KBM-7 (cell line): ENCODE results near the gene ANGPTL1.
"Not testable (repeated sequence)": the region's sequence is repeated elsewhere in the genome, so short reads cannot be mapped to it uniquely, and the experiment has no call there.

ENCODE experiments used
- DNase-seq: peaks from one replicate; pipeline ENCODE4 v3.0.0-alpha.2; 2015
- in situ Hi-C: fragments of 300-500 bp; cut with MboI; formaldehyde crosslinking; loops from 2 replicates; pipeline ENCODE4 v1.14.3; 2020; ENCODE audit warnings: low sequenced_read_pairs, low pct_unique_long_range_greater_than_20kb, mixed read lengths

The ANGPTL1 gene

DNA sequence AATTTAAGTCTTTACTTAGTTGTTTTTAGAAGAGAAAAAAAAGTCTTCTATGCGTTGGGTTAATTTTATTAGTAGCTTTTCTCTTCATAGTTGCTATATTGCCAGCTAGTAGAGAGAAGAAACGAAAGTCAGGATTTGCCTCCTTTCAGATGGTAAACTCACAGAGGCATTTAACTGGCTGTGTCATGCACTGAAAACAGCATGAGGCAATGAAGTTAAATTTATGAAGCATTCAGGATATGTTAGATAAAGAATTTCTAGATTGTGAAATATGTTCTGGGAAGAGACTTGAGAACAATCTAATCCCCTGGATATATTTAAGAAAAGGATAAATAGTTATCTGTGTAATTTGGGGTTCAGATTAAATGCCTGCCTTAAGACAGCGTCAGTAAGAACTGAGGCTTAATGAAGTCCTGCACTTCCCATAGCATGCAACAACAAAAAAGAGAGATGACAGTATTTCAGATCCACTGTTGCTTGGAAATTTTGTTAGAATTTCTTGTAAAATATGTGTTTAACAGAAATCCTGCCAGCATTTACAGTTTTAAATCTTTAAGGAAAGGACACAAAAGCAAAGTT lies 1.7 kb downstream of the ANGPTL1 start:
- in situ Hi-C loops: no loop called here
- DNase-seq: no peak

- in situ Hi-C loops: no loop called here
Measured at GRCh38 chr1:178868706-178869105, 2.2 kb downstream of the ANGPTL1 start.

DNA sequence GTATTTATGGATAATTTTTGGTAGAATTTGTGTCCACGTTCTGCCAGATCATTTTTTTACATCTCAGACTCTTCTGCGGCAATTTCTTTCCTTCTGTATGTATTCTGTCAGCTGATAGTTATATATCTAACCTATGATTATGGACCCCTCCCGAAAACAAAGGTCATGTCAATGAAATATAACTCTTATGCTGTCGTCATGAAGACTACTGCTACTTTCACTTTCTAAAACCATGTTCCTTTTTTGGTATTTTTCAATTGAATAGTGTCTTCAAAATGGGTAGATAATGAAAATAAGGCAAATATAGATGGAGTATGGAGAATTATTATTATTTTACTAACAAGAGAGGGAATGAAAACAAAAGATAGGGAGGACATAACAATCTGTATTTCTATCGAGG lies 3.2 kb downstream of the ANGPTL1 start:
- in situ Hi-C loops: no loop called here
- DNase-seq: no peak

More at GRCh38 chr1:178868706-178869105, 2.2 kb downstream of the ANGPTL1 start:
- DNase-seq: no peak

- in situ Hi-C loops: no loop called here
- DNase-seq: no peak
Measured at GRCh38 chr1:178864326-178864725, 6.6 kb downstream of the ANGPTL1 start.

GRCh38 chr1:178862864-178863263 lies 8.0 kb downstream of the ANGPTL1 start:
- DNase-seq: no peak
- in situ Hi-C loops: no loop called here

DNA sequence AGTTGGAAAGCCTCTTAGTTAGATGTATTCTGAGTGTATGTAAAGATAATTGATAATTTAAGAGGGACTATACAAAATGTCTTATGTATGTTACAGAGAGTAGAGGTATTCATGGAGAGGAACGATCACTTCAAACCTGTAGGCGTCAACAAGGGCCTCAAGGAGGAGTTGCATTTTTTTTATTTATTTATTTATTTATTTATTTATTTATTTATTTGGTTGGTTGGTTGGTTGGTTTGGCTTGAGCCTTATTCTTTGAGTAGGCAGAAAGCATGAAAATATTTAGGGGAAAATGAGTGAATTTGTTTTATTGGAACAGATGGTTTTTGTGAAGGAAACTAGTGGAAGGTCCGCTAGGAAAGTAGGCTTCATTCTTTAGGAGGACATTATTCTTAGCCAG lies 8.5 kb downstream of the ANGPTL1 start:
- in situ Hi-C loops: no loop called here
- DNase-seq: no peak

DNA sequence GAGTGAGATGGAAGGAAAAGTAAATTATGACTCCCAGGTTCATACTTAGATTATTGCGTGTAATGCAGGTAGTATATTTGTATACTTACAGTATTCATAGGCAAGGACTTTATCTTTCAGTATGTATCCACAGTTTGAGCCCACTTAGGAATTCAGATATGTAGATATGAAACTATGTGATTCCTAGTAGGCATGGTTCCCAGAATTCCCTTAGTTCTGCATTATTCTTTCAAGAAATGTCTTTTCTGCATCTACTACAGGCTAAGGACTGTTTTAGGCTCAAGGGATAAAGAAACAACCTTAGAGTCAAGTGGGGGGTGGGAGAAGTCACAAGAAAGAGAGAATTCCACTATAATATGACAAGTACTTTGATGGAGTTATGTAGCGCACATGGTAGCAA lies 13.8 kb downstream of the ANGPTL1 start:
- DNase-seq: no peak
- in situ Hi-C loops: no loop called here

- in situ Hi-C loops: no loop called here
- DNase-seq: no peak
Measured at GRCh38 chr1:178849918-178850317, 21.0 kb downstream of the ANGPTL1 start.

GRCh38 chr1:178847919-178848318 lies 23.0 kb downstream of the ANGPTL1 start:
- in situ Hi-C loops, DNase-seq: not testable (repeated sequence)

- in situ Hi-C loops: no loop called here
- no peak for DNase-seq
Measured at GRCh38 chr1:178847396-178847849, 23.5 kb downstream of the ANGPTL1 start.

- in situ Hi-C loops: no loop called here
Measured at GRCh38 chr1:178846306-178846705, 24.6 kb downstream of the ANGPTL1 start.

DNA sequence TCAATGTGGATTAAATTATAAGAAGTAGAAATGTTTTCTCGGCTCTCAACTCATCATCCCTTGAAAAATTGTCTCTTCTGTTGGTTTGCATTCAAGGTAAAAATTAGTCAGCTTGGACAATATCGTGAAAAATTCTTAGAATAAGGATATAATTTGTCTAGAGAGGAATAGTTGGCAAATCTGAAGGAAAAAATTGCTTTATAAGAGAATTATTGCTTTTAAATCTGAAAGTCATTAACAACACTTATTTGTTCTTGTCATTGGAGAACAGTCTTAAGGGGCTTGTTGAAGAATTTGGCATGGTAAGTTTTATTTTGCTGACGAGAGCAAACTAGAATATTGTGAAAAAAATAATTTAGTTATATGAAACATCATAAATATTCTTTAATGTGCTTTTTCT lies 26.4 kb downstream of the ANGPTL1 start:
- in situ Hi-C loops: no loop called here
- DNase-seq: no peak

More at GRCh38 chr1:178846306-178846705, 24.6 kb downstream of the ANGPTL1 start:
- no peak for DNase-seq

DNA sequence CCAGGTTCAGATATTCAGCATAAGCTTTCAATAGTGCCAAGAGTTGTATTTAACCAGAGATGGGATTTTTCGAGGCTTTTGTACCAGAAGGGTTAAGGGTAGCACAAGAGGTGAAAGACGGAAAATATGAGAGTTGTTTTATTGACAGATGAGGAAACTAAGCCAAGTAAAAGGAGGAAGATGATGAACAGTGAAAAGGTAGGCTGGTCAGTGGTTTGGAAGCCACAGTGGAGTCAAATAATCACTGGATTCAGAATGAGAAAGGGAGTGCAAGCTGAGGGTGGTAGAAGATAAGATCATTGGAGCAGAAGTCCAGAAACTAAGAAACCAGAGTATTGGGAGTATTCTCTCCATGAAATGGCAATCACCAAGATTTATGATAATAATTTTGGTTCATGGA lies 45.7 kb downstream of the ANGPTL1 start:
- no peak for DNase-seq
- in situ Hi-C loops: no loop called here

DNA sequence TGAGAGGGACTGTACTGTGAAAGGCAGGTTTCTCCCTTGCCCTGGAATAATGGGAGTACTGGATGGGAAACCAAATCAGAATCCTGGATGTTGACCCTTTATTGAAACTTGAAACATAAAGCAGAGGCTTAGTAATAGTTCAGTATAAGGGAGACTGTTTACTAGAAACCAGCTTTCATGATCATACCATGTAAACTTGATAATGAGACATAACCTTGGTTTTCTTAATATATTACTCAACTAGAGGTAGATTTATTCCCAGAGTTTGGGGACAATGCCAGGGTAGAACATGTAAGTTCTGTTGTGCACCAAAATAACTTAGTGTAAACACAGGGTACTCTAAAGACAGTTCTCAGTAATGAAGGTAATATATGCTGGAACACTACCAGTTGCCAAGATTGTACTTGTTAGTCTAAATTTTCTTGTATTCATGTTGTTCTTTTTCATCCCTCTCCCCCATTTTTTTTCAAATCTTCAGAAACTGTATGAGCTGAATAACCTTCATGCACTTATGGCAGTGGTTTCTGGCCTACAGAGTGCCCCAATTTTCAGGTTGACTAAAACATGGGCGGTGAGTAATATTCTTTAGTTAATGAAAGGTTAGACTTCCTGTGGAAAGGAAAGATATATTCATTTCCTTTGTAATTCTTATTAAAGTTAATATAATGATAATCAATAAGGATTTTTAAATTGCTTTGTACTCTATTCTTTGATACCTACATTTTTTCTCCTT lies 49.6 kb downstream of the ANGPTL1 start:
- DNase-seq: no peak
- in situ Hi-C loops: no loop called here

- no peak for DNase-seq
Measured at GRCh38 chr1:178819123-178819522, 51.8 kb downstream of the ANGPTL1 start.

GRCh38 chr1:178818416-178818815 lies 52.5 kb downstream of the ANGPTL1 start:
- DNase-seq: no peak
- in situ Hi-C loops: no loop called here

More at GRCh38 chr1:178819123-178819522, 51.8 kb downstream of the ANGPTL1 start:
- in situ Hi-C loops: no loop called here

GRCh38 chr1:178810585-178810984 lies 60.3 kb downstream of the ANGPTL1 start:
- in situ Hi-C loops: no loop called here
- DNase-seq: no peak

- no peak for DNase-seq
- in situ Hi-C loops: no loop called here
Measured at GRCh38 chr1:178808529-178808928, 62.3 kb downstream of the ANGPTL1 start.

DNA sequence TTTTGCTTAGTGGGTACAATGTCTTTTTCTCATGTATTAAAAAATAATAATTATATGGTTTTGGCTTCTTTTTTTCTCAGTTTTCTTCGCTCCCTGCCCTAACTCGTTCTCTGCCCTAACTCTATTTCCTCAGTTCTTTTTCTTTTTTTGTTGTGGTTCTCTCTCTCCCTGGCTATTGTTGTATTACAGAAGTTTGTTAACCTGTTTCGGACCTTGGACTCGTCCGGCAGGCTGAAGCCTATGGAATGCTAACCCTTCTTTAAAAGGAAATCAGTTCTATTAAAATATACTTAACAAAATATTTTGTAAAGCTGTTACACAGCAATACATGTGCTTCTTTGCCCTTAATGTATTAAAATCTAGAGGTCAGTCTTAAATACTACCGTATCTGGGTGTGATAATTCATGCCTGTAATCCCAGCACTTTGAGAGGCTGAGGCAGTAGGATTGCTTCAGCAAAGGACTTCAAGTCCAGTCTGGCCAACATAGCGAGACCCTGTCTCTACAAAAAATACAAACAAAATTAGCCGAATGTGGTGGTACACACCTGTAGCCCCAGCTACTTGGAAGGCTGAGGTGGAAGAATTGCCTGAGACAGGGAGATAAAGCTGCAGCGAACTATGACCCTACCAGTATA lies 64.1 kb downstream of the ANGPTL1 start:
- in situ Hi-C loops: no loop called here
- DNase-seq: no peak

- no peak for DNase-seq
- in situ Hi-C loops: no loop called here
Measured at GRCh38 chr1:178802873-178803272, 68.0 kb downstream of the ANGPTL1 start.
